ENCODE results near the gene PRB2. TPM values are rescaled to one million over a fixed set of nuclear protein-coding genes. Genes with fewer than 3 reads are reported as not detected.
"Not testable (repeated sequence)": the region's sequence is repeated elsewhere in the genome, so short reads cannot be mapped to it uniquely, and the experiment has no call there.

PRB2 gene
- polyA plus RNA-seq: not detected

DNA sequence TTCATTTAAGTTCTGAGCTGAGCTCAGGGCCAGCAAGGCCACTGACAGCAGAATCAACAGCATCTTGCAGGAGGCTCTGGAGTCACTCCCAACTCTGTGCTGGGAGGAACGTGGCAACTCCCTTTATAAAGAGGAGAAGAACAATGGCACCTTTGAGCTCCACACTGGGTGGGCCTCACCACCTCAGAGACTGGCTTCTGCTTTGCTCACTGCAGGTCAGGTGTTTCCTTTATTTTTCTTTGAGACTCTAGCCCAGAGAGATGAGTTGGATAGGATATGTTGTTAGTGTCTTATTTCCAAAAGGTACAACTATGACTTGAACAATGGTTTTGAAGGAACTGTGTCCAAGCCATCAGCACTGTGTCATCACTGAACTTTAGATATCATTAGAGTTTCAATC lies at the start of gene PRB2:
Gene PRB2, minus strand, starts transcription at position 101 of the 400 bp plus-strand sequence. Its CDS starts 38 bp downstream, at position 63.
- not testable (repeated sequence) for H3K27ac ChIP-seq (ENCODE audit: low read depth, low read length)
- no CpG with 5 or more reads among the region's 1 CpG for WGBS, 3 donors

DNA sequence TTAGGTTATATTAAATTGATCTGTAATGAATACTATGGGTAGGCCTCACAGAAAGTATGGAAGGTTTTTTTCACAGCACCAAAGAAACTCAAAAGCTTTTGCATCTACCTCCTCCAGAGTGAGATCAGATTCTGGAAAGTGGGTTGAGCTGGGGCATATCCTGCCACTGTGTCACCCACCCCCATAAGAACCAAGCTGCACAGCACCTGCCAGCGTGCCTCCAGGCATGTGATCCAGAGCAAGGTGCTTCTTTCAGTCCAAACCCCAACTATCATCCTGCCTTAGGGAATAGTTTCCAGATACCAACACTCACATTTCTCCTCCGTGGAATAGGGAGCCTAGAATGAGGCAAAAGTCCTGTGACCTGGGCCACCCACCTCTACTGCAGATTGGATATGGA lies 42.6 kb upstream of the PRB2 start:
- WGBS, 3 donors: 81 to 92% (median 88%) methylated on average over 2 of the region's 2 CpGs
- H3K27ac ChIP-seq (ENCODE audit: low read depth, low read length): no peak overlapping the region

DNA sequence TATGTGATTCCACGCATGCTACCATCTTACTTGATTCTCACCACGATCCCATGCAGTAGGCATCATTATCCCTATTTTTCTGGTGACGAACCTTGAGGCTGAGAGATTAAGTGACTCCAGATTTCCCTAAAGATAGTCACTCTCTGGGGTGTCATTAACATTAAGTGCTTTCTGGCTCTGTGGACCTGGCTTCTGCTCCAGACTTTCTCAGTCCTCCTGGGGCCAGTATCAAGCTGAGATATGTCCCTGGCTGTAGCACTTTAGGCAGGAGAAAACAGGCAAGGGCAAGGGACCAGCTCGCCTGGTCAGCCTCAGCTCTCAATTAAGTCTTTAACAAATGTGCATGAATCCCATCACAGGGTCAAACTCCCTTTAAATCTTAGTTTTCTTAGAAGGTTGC lies 38.3 kb upstream of the PRB2 start:
- WGBS, 3 donors: 59 to 83% (median 65%) methylated on average over 4 of the region's 4 CpGs
- no peak overlapping the region for H3K27ac ChIP-seq (ENCODE audit: low read depth, low read length)

- no peak overlapping the region for H3K27ac ChIP-seq (ENCODE audit: low read depth, low read length)
- 82 to 87% (median 86%) methylated on average over 4 of the region's 4 CpGs for WGBS, 3 donors
Observed at GRCh38 chr12:11431486-11431885, 36.1 kb upstream of the PRB2 start.

GRCh38 chr12:11427341-11427740 lies 32.0 kb upstream of the PRB2 start:
- WGBS, 3 donors: 81 to 90% (median 89%) methylated on average over 1 of the region's 1 CpG
- no peak overlapping the region for H3K27ac ChIP-seq (ENCODE audit: low read depth, low read length)

- no peak overlapping the region for H3K27ac ChIP-seq (ENCODE audit: low read depth, low read length)
Observed at GRCh38 chr12:11412731-11413130, 17.4 kb upstream of the PRB2 start.

DNA sequence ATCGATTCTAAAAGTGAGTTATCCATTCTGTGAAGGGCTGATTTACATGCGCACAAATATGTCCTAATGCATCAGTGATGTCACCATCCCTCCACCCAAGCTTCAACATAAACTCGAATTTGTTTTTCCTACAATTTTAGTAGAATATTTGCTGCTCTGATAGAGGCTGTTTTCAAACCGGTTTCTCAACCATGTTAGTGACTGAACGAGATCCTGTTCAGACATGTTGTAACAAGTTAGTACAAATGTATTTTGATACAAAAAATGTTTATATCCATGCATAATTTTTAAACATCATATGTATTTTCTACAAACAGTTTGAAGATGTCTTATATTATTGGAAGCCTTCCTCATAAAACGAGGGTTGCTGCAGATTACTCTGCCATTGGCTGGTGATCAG lies 12.7 kb upstream of the PRB2 start:
- WGBS, 3 donors: 77 to 89% (median 88%) methylated on average over 6 of the region's 6 CpGs
- no peak overlapping the region for H3K27ac ChIP-seq (ENCODE audit: low read depth, low read length)

GRCh38 chr12:11397366-11397765 lies 2.0 kb upstream of the PRB2 start:
- 26 to 31% (median 29%) methylated on average over 1 of the region's 1 CpG for WGBS, 3 donors
- H3K27ac ChIP-seq (ENCODE audit: low read depth, low read length): no peak overlapping the region

- WGBS, 3 donors: 67 to 86% (median 77%) methylated on average over 2 of the region's 3 CpGs
- H3K27ac ChIP-seq (ENCODE audit: low read depth, low read length): not testable (repeated sequence)
Observed at GRCh38 chr12:11391456-11391855, 3.9 kb downstream of the PRB2 start.

- 77 to 83% (median 82%) methylated on average over 3 of the region's 3 CpGs for WGBS, 3 donors
- not testable (repeated sequence) for H3K27ac ChIP-seq (ENCODE audit: low read depth, low read length)
Observed at GRCh38 chr12:11377420-11377819, 17.9 kb downstream of the PRB2 start.

GRCh38 chr12:11361151-11361550 lies 34.2 kb downstream of the PRB2 start:
- H3K27ac ChIP-seq (ENCODE audit: low read depth, low read length): no peak overlapping the region

GRCh38 chr12:11360205-11360883 lies 35.0 kb downstream of the PRB2 start:
- H3K27ac ChIP-seq (ENCODE audit: low read depth, low read length): not testable (repeated sequence)
- 83 to 95% (median 85%) methylated on average over 1 of the region's 1 CpG for WGBS, 3 donors

- H3K27ac ChIP-seq (ENCODE audit: low read depth, low read length): not testable (repeated sequence)
- 63 to 81% (median 72%) methylated on average over 1 of the region's 2 CpGs for WGBS, 3 donors
Observed at GRCh38 chr12:11351736-11352135, 43.6 kb downstream of the PRB2 start.

- WGBS, 3 donors: 91 to 97% (median 95%) methylated on average over 9 of the region's 9 CpGs
- no peak overlapping the region for H3K27ac ChIP-seq (ENCODE audit: low read depth, low read length)
Observed at GRCh38 chr12:11348439-11348838, 46.9 kb downstream of the PRB2 start.

GRCh38 chr12:11347810-11348209 lies 47.6 kb downstream of the PRB2 start:
- 81 to 90% (median 87%) methylated on average over 6 of the region's 6 CpGs for WGBS, 3 donors
- H3K27ac ChIP-seq (ENCODE audit: low read depth, low read length): no peak overlapping the region

- WGBS, 3 donors: 43 to 69% (median 61%) methylated on average over 2 of the region's 2 CpGs
- no peak overlapping the region for H3K27ac ChIP-seq (ENCODE audit: low read depth, low read length)
Observed at GRCh38 chr12:11344500-11344899, 50.9 kb downstream of the PRB2 start.

Other genes starting within 250 kb of the PRB2 start
- 10 to 100 TPM in 1 of 3 donors, 1 to 10 TPM in 2; 2.8 to 10.3 (median 6.6) TPM for gene SMIM10L1, start 224.4 kb downstream of the PRB2 start, polyA plus RNA-seq
- gene TAS2R42, start 208.6 kb downstream of the PRB2 start, polyA plus RNA-seq: not detected
- not detected for gene PRB3, start 125.9 kb downstream of the PRB2 start, polyA plus RNA-seq
- gene PRB4, start 85.1 kb downstream of the PRB2 start, polyA plus RNA-seq: not detected